ENCODE measurements around the gene EPRS1.

DNA sequence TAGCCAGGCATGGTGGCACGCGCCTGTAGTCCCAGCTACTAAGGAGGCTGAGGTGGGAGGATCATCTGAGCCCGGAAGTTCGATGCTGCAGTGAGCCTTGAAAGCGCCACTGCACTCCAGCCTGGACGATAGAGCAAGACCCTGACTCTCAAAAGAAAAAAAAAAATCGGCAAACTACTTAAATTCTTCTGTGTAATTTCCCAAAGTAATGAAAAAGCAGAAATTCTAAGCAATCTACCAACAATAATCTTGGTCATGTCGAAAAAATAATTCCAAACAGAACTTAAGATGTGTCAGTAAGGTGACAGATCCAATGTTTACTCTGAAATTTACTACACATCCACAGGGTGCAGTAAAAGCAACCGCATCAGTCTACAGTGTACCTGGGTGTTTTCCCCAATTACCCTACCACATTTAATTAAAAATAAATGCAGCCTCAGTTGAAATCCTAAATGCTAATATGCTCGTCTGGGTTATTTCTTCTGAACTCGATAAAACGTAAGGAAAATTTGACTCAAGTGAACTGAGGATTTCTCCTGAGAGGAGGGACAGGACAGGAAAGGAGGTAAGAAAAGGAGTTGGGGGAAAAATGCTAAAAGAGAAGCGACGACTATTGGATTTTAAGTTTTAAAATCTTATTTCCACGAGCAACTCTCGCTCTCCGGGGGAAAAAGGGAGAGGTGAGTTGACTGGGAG, 801 bp downstream of the EPRS1 start:
- TF ChIP-seq, protein P1, sequence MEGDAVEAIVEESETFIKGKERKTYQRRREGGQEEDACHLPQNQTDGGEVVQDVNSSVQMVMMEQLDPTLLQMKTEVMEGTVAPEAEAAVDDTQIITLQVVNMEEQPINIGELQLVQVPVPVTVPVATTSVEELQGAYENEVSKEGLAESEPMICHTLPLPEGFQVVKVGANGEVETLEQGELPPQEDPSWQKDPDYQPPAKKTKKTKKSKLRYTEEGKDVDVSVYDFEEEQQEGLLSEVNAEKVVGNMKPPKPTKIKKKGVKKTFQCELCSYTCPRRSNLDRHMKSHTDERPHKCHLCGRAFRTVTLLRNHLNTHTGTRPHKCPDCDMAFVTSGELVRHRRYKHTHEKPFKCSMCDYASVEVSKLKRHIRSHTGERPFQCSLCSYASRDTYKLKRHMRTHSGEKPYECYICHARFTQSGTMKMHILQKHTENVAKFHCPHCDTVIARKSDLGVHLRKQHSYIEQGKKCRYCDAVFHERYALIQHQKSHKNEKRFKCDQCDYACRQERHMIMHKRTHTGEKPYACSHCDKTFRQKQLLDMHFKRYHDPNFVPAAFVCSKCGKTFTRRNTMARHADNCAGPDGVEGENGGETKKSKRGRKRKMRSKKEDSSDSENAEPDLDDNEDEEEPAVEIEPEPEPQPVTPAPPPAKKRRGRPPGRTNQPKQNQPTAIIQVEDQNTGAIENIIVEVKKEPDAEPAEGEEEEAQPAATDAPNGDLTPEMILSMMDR (IDR thresholded peaks at IDR 0.05): no peak
- TF ChIP-seq POLR2A (IDR thresholded peaks at IDR 0.05): no peak

Measured in right lobe of liver (tissue), 4 donors.